Measurements from ENCODE around the gene CLDN5.

DNA sequence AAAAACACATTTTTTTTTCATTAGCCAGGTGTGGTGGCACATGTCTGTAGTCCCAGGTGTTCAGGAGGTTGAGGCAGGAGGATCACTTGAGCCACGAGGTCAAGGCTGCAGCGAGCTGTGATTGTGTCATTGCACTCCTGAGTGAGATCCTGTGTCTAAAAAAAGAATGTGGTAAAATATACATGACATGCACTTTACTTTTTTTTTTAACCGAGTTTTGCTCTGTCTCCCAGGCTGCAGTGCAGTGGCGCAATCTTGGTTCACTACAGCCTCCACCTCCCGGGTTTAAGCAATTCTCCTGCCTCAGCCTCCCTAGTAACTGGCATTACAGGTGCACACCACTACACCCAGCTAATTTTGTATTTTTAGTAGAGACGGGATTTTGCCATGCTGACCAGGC, 22.5 kb upstream of the CLDN5 start:
- TF ChIP-seq, protein P1, sequence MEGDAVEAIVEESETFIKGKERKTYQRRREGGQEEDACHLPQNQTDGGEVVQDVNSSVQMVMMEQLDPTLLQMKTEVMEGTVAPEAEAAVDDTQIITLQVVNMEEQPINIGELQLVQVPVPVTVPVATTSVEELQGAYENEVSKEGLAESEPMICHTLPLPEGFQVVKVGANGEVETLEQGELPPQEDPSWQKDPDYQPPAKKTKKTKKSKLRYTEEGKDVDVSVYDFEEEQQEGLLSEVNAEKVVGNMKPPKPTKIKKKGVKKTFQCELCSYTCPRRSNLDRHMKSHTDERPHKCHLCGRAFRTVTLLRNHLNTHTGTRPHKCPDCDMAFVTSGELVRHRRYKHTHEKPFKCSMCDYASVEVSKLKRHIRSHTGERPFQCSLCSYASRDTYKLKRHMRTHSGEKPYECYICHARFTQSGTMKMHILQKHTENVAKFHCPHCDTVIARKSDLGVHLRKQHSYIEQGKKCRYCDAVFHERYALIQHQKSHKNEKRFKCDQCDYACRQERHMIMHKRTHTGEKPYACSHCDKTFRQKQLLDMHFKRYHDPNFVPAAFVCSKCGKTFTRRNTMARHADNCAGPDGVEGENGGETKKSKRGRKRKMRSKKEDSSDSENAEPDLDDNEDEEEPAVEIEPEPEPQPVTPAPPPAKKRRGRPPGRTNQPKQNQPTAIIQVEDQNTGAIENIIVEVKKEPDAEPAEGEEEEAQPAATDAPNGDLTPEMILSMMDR (IDR thresholded peaks at IDR 0.05): no peak
- no peak for TF ChIP-seq POLR2A (IDR thresholded peaks at IDR 0.05)
